ENCODE measurements around the gene WASF2. TPM values are rescaled to one million over a fixed set of nuclear protein-coding genes. Genes with fewer than 3 reads are reported as not detected.

The WASF2 gene
- total RNA-seq, 2 donors from 2014 or later = 28.0 to 36.1 TPM

DNA sequence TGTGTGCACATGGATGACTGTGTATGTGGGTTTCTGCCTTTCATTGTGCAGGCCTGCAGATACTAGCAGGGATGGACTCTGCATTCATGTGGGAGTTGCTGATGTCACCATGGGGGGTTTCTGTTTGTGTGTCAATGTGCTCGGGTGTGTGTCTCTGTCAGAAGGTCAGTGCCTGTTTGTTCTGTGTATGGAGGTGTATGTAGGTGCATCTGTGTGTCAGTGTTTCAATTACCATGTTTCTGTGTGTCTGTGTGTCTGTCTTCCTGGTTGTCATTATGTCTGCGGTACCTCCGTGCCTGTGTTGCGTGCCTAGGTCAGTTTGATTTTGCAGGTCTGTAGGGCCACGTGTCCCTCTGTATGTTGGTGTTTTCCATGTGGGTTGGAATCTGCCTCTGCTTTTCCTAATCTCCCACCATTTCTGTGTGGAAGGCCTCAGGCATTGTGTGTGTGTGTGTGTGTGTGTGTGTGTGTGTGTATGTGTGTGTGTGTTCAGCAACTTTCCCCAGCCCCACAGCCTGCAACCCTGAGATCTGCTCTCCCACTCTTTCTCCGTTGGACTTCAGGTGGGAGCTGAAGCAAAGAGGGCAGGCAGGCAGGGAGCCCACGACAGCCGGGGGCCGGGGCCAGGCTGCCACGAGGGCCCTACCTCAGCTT lies 36.7 kb upstream of the WASF2 start:
- H3K36me3 ChIP-seq (replicated peaks in 1 of 2; ENCODE audit: insufficient read depth in 1 of 2, low read depth in 2 of 2) = no peaks in the 10 kb centered on the region
- TF ChIP-seq, protein P1, sequence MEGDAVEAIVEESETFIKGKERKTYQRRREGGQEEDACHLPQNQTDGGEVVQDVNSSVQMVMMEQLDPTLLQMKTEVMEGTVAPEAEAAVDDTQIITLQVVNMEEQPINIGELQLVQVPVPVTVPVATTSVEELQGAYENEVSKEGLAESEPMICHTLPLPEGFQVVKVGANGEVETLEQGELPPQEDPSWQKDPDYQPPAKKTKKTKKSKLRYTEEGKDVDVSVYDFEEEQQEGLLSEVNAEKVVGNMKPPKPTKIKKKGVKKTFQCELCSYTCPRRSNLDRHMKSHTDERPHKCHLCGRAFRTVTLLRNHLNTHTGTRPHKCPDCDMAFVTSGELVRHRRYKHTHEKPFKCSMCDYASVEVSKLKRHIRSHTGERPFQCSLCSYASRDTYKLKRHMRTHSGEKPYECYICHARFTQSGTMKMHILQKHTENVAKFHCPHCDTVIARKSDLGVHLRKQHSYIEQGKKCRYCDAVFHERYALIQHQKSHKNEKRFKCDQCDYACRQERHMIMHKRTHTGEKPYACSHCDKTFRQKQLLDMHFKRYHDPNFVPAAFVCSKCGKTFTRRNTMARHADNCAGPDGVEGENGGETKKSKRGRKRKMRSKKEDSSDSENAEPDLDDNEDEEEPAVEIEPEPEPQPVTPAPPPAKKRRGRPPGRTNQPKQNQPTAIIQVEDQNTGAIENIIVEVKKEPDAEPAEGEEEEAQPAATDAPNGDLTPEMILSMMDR (IDR thresholded peaks at IDR 0.05) = no peak
- TF ChIP-seq POLR2A (IDR thresholded peaks at IDR 0.05) = peak in 1 of 3 donors; percentile 18
- DNase-seq (no peak), ATAC-seq (no peak)
- H3K27me3 ChIP-seq = no peaks in the 10 kb centered on the region
- intact Hi-C loops (cut with DNase I) = no loop called here
- peak overlapping the region in 1 of 4 donors; percentile 8 for H3K27ac ChIP-seq
- peaks cover 29% of the 10 kb centered on the region for H3K4me1 ChIP-seq
- H3K9me3 ChIP-seq = no peaks in the 10 kb centered on the region
- no peak overlapping the region for H3K4me3 ChIP-seq
- 61% methylated on average over 5 to 6 of the region's 10 CpGs for WGBS, 2 donors

DNA sequence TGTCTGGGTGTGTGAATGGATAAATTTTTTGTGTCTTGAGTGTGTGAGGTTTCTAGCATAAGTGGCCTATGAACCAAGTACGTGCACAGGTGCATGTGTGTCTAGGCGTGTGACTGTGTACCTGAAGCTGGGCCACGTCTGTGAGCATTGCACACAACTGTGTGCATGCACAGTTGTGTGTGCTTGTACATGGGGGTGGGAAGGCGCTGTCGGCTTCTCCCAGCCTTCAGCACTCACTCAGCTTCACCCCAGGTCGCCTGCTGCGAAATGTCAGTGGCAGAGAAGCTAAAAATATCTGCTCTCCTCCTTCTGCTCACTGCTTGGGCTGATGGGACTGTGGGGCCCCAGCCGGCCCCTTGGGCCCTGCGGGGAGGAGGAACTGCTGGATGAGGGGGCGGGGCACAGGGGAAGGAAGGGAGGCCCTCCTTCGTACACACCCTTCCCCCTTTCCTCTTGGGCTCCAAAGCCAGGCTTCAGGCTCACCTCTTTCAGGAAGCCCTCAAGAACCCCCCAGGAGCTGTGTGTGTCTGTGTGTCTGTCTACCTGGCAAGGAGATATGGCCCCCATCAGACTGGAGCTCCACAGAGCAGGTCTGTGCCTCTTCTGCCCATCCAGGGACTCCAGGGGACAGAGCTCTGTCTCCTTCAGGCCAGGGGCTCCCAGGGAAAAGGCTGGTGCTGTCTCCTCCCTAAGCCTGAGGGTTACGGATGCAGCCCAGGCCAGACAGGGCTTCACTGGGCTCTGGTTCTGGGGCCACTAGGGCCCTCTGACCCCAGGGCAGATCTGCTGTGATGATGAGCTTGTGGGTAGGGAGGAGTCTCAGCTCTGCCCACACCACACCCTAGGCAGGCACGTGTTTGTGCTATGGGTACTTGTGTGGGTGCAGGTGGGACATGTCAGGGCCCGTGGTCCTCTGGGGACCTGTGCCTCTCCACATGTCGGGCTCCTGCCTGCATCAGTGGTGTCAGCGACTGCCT lies 35.6 kb upstream of the WASF2 start:
- Histone ChIP-seq H3K4me3 (no peak overlapping the region), H3K4me1 (peaks cover 35% of the 10 kb centered on the region), H3K36me3 (replicated peaks in 1 of 2; ENCODE audit: insufficient read depth in 1 of 2, low read depth in 2 of 2) (no peaks in the 10 kb centered on the region), H3K27me3 (no peaks in the 10 kb centered on the region), H3K27ac (peak overlapping the region in 2 of 4 donors; percentile 8 to 46), H3K9me3 (no peaks in the 10 kb centered on the region)
- no peak for ATAC-seq
- 53 to 67% methylated on average over 9 to 16 of the region's 16 CpGs for WGBS, 2 donors
- intact Hi-C loops (cut with DNase I) = no loop called here
- TF ChIP-seq, protein P1 (IDR thresholded peaks at IDR 0.05) = no peak
- no peak for TF ChIP-seq POLR2A (IDR thresholded peaks at IDR 0.05)
- peak in 3 of 4 donors; percentile 49 to 70 (median 55) for DNase-seq

DNA sequence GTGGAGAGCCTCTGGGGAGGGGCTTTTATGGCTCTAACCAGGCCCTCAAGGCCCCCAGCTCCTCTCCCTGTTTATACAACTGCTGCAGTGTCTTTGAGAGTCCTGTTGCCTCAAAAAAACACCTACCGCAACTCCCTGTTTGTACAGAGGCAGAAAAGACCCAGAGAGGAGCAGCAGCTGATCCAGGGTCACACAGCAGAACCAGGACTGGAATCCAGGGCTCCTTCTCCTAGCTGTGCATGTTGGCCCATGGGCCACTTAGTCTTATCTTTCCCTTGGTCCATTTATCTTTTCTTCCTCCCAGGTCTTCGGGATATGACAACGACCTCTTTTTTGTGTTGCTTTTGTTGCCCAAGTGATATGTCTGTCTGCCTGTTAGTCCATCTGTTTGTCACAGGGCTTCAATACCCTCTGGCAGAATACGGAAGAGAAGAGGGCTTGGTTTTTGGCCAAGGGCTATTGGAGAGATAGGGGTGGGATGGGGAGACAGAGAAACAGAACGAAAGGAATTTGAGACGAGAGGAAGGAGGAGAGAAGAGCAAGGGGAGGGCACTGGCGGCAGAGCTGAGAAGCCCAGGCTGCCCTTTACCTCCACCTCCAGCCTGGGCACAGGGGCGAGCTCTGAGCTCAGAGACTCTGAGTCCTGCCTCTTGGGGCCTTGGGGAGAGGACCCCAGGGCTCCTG lies 33.5 kb upstream of the WASF2 start:
- H3K4me1 ChIP-seq = peaks cover 31% of the 10 kb centered on the region
- TF ChIP-seq, protein P1 (IDR thresholded peaks at IDR 0.05) = no peak
- TF ChIP-seq POLR2A (IDR thresholded peaks at IDR 0.05) = no peak
- H3K27me3 ChIP-seq = no peaks in the 10 kb centered on the region
- no peak for ATAC-seq
- H3K4me3 ChIP-seq = no peak overlapping the region
- H3K36me3 ChIP-seq (replicated peaks in 1 of 2; ENCODE audit: insufficient read depth in 1 of 2, low read depth in 2 of 2) = no peaks in the 10 kb centered on the region
- H3K27ac ChIP-seq = peak overlapping the region in 1 of 4 donors; percentile 44
- WGBS, 2 donors = 50 to 55% methylated on average over 8 of the region's 8 CpGs
- intact Hi-C loops (cut with DNase I) = no loop called here
- DNase-seq = no peak
- no peaks in the 10 kb centered on the region for H3K9me3 ChIP-seq

- Histone ChIP-seq H3K9me3 (no peaks in the 10 kb centered on the region), H3K4me1 (peaks cover 23% of the 10 kb centered on the region), H3K4me3 (no peak overlapping the region), H3K27ac (peak overlapping the region in 2 of 4 donors; percentile 8 to 44), H3K27me3 (no peaks in the 10 kb centered on the region), H3K36me3 (replicated peaks in 1 of 2; ENCODE audit: insufficient read depth in 1 of 2, low read depth in 2 of 2) (no peaks in the 10 kb centered on the region)
- ATAC-seq = no peak
- TF ChIP-seq POLR2A (IDR thresholded peaks at IDR 0.05) = no peak
- TF ChIP-seq, protein P1 (IDR thresholded peaks at IDR 0.05) = no peak
- intact Hi-C loops (cut with DNase I) = no loop called here
- 60 to 63% methylated on average over 20 to 31 of the region's 31 CpGs for WGBS, 2 donors
- DNase-seq = peak in 1 of 4 donors; percentile 25
Measured at GRCh38 chr1:27522432-27523336, 32.7 kb upstream of the WASF2 start.

Data from body of pancreas (tissue), 4 donors.